Heart left ventricle (tissue), 13 donors: Measurements from ENCODE around the gene MYOM1.

ENCODE experiments used
- CTCF ChIP-seq, 12 donors: fragments of 200-600 bp; sonication (generic) in 4 of 12; IDR thresholded peaks; one replicate each; pipeline versions ENCODE4 v1.5.0 to v1.8.0; 2018 to 2022; ENCODE audit warnings: antibody characterized with exemption in 12 of 12, mild to moderate bottlenecking in 5 of 12
- POLR2A ChIP-seq, 2 donors: fragments of 450-650 bp; IDR thresholded peaks; one replicate each; pipeline ENCODE4 v1.6.1; 2017; ENCODE audit warnings: antibody characterized with exemption in 2 of 2, mild to moderate bottlenecking in 2 of 2, moderate library complexity in 2 of 2
- donor health status: ischemic (EF 13 %, LVEDD 7.1; RV severe dilation, severe dysfunction).
- donor health status: DM: no; HTN: yes; CAD: no.
- donor health status: DM: no; HTN: no; CAD: no.
- donor health status: ischemic (EF 25% LVEDD 6.9; RV normal size, moderate dysfunction).
- donor health status: ischemic (EF 25% LVEDD 5.7; RV mildly dilated, moderate dysfunction).
- donor health status: ischemic (EF 35%, LVEDD 5.7; RV mildly dilated, moderate dysfunction).
- donor health status: nonischemic (EF 11% LVEDD 7.7; RV severe dilation, severe dysfunction).
- donor health status: DM: yes; HTN: yes; CAD: no.
- donor health status: PGD.
- donor health status: ischemic (EF 29% LVEDD 5.4; RV normal size, mild dysfunction).
- donor health status: nonischemic (EF 23%, LVEDD 6.1; RV moderate dilation, normal function).

GRCh38 chr18:3121259-3121658 lies 98.5 kb downstream of the MYOM1 start:
- TF ChIP-seq CTCF (IDR thresholded peaks at IDR 0.05): no peak
- no peak for TF ChIP-seq POLR2A (IDR thresholded peaks at IDR 0.05)
